K562 (cell line): Measurements from ENCODE around the gene DDR2. TPM values are rescaled to one million over a fixed set of nuclear protein-coding genes. Genes with fewer than 3 reads are reported as not detected.

ENCODE experiments used
- C11orf30 ChIP-seq: fragments of 450-650 bp; IDR thresholded peaks from 2 replicates; pipeline ENCODE4 v1.6.1; 2016; ENCODE audit warnings: low read depth, mild to moderate bottlenecking
- ELK1 ChIP-seq: sonication (generic); formaldehyde crosslinking; IDR thresholded peaks from 2 replicates; pipeline ENCODE4 v1.8.1; 2022; ENCODE audit warnings: missing genetic modification reagents
- HSF4 ChIP-seq: fragments of 250-450 bp; sonication (Bioruptor Pico); IDR thresholded peaks from 2 replicates; pipeline ENCODE4 v2.1.2; 2022; ENCODE audit warnings: mild to moderate bottlenecking, moderate library complexity, borderline replicate concordance
- MCM7 ChIP-seq, 2 experiments: fragments of 450-650 bp; IDR thresholded peaks; 2 replicates each; pipeline ENCODE4 v1.6.1; 2016 to 2018
- PHF21A ChIP-seq: fragments of 450-650 bp; IDR thresholded peaks from 2 replicates; pipeline ENCODE4 v1.6.1; 2017; ENCODE audit warnings: low read depth, borderline replicate concordance
- SIN3B ChIP-seq: fragments of 450-650 bp; IDR thresholded peaks from 2 replicates; pipeline ENCODE4 v1.6.1; 2017; ENCODE audit warnings: low read depth, mild to moderate bottlenecking, moderate library complexity
- SUPT5H ChIP-seq: fragments of 450-650 bp; IDR thresholded peaks from 2 replicates; pipeline ENCODE4 v1.6.1; 2016
- ZC3H4 ChIP-seq: sonication (generic); formaldehyde crosslinking; IDR thresholded peaks from 2 replicates; pipeline ENCODE4 v1.9.0; 2021; ENCODE audit warnings: missing genetic modification reagents, borderline replicate concordance
- polyA plus RNA-seq, 8 experiments: library from polyadenylated mRNA; depleted of rRNA in 4 of 8; stranded (reverse) in 5 of 8; unstranded in 3 of 8; fragments of >200 nt; fragmentation: Nextera tagmentation in 2 of 8; fragmentation: Illumina TruSeq in 1 of 8; extraction: Ambion mirVana in 2 of 8; extraction: Trizol in 1 of 8; gene quantifications; 2 replicates each; pipeline versions ENCODE4 v1.2.1 to v1.2.3, GENCODE V29; 2011 to 2014; ENCODE audit warnings: inconsistent platforms in 1 of 8, missing spikeins in 1 of 8
- total RNA-seq, 7 experiments: library from RNA; depleted of rRNA in 6 of 7; stranded (reverse); fragments of >200 nt in 6 of 7; fragmentation: Illumina TruSeq in 2 of 7; extraction: Trizol in 2 of 7; gene quantifications; 2 replicates each; pipeline versions ENCODE4 v1.2.1 to v1.2.3, GENCODE V29; 2011 to 2021; ENCODE audit warnings: low replicate concordance in 1 of 7
- TF ChIP-seq, protein P1 (sequence below): IDR thresholded peaks from 2 replicates; pipeline ENCODE4 v1.6.1; 2016; ENCODE audit warnings: missing genetic modification characterization, missing compliant biosample characterization
- TF ChIP-seq, protein P2 (sequence below), 3 experiments: fragments of 200-800 bp in 1 of 3; sonication (Bioruptor generic) in 1 of 3; sonication (generic) in 1 of 3; formaldehyde crosslinking in 1 of 3; IDR thresholded peaks; 2 replicates each; pipeline versions ENCODE4 v1.6.1 to v1.8.0; 2016 to 2022; ENCODE audit warnings: mild to moderate bottlenecking in 2 of 3, missing compliant biosample characterization in 2 of 3, missing genetic modification characterization in 2 of 3, missing genetic modification reagents in 1 of 3

The DDR2 gene
- total and polyA plus RNA-seq, 9 of the 15 experiments (the other 6 are each of a cell fraction or from before 2014, with no cell fraction given) = 0.36 to 2.0 (median 1.1) TPM

- TF ChIP-seq, protein P1, sequence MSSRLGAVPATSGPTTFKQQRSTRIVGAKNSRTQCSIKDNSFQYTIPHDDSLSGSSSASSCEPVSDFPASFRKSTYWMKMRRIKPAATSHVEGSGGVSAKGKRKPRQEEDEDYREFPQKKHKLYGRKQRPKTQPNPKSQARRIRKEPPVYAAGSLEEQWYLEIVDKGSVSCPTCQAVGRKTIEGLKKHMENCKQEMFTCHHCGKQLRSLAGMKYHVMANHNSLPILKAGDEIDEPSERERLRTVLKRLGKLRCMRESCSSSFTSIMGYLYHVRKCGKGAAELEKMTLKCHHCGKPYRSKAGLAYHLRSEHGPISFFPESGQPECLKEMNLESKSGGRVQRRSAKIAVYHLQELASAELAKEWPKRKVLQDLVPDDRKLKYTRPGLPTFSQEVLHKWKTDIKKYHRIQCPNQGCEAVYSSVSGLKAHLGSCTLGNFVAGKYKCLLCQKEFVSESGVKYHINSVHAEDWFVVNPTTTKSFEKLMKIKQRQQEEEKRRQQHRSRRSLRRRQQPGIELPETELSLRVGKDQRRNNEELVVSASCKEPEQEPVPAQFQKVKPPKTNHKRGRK = no peak
- TF ChIP-seq SUPT5H (no peak), ZC3H4 (CRISPR knock-in tag) (no peak), HSF4 (no peak), PHF21A (no peak), ELK1 (CRISPR knock-in tag) (no peak), C11orf30 (no peak), SIN3B (no peak), MCM7 (IDR thresholded peaks at IDR 0.05) (no peak)
- TF ChIP-seq, protein P2, sequence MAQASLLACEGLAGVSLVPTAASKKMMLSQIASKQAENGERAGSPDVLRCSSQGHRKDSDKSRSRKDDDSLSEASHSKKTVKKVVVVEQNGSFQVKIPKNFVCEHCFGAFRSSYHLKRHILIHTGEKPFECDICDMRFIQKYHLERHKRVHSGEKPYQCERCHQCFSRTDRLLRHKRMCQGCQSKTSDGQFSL (CRISPR knock-in tag; IDR thresholded peaks at IDR 0.05) = no peak
- TF ChIP-seq, protein P2 (tag; IDR thresholded peaks at IDR 0.05) = no peak
These were observed 11.0 kb upstream of the DDR2 start (continued) for GRCh38 chr1:162621256-162621655.
